Panc1 (cell line): Measurements from ENCODE around the gene COA8.

Source experiments
- REST ChIP-seq, 2 experiments: IDR thresholded peaks; 2 replicates each; pipeline ENCODE4 v1.6.1; 2011 to 2012; ENCODE audit warnings: low read depth in 2 of 2, control low read depth in 1 of 2, low read length in 1 of 2, mild to moderate bottlenecking in 1 of 2, moderate library complexity in 1 of 2; ENCODE audit not compliant: insufficient read depth in 1 of 2
- SIN3A ChIP-seq: IDR thresholded peaks from 2 replicates; pipeline ENCODE4 v1.6.1; 2012; ENCODE audit warnings: low read depth, mild to moderate bottlenecking, low read length, moderate library complexity, borderline replicate concordance; ENCODE audit not compliant: insufficient read depth
- TF ChIP-seq, protein P1 (sequence below): fragments of 450-650 bp; IDR thresholded peaks from 2 replicates; pipeline ENCODE4 v1.5.1; 2017; ENCODE audit warnings: mild to moderate bottlenecking

DNA sequence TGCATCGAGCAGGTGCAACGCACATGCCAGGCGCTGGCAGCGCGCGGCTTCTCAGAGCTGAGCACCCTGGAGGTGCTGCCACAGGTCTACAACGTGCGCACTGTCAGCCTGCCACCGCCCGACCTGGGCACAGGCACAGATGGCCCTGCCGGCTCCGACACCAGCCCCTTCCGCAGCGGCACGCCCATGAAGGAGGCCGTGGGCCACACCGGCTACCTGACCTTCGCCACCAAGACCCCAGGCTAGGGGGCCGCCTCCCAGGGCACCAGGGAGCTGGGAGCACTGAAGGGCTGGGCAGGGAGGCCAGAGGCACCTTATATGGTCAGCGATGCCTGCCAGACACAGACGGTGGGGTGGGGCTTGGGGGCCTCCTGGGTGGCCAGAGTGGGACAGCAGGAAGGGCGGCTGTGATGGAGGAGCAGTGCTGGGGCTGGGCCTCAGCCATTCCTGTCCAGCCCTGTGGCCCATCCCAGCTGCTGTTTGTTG, 28.1 kb upstream of the COA8 start:
- TF ChIP-seq, protein P1, sequence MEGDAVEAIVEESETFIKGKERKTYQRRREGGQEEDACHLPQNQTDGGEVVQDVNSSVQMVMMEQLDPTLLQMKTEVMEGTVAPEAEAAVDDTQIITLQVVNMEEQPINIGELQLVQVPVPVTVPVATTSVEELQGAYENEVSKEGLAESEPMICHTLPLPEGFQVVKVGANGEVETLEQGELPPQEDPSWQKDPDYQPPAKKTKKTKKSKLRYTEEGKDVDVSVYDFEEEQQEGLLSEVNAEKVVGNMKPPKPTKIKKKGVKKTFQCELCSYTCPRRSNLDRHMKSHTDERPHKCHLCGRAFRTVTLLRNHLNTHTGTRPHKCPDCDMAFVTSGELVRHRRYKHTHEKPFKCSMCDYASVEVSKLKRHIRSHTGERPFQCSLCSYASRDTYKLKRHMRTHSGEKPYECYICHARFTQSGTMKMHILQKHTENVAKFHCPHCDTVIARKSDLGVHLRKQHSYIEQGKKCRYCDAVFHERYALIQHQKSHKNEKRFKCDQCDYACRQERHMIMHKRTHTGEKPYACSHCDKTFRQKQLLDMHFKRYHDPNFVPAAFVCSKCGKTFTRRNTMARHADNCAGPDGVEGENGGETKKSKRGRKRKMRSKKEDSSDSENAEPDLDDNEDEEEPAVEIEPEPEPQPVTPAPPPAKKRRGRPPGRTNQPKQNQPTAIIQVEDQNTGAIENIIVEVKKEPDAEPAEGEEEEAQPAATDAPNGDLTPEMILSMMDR: no peak
- no peak for TF ChIP-seq REST (IDR thresholded peaks at IDR 0.05; ENCODE audit: insufficient read depth in 1 of 2, low read depth in 2 of 2, low read length in 1 of 2)
- TF ChIP-seq SIN3A: no peak
